Left forelimb (tissue), 1 donor: ENCODE results near the gene PDCD10.

Experiments used
- DNase-seq: peaks from one replicate; pipeline ENCODE4 v3.0.0-alpha.2; 2018; ENCODE audit warnings: low spot score

Gene PDCD10

DNA sequence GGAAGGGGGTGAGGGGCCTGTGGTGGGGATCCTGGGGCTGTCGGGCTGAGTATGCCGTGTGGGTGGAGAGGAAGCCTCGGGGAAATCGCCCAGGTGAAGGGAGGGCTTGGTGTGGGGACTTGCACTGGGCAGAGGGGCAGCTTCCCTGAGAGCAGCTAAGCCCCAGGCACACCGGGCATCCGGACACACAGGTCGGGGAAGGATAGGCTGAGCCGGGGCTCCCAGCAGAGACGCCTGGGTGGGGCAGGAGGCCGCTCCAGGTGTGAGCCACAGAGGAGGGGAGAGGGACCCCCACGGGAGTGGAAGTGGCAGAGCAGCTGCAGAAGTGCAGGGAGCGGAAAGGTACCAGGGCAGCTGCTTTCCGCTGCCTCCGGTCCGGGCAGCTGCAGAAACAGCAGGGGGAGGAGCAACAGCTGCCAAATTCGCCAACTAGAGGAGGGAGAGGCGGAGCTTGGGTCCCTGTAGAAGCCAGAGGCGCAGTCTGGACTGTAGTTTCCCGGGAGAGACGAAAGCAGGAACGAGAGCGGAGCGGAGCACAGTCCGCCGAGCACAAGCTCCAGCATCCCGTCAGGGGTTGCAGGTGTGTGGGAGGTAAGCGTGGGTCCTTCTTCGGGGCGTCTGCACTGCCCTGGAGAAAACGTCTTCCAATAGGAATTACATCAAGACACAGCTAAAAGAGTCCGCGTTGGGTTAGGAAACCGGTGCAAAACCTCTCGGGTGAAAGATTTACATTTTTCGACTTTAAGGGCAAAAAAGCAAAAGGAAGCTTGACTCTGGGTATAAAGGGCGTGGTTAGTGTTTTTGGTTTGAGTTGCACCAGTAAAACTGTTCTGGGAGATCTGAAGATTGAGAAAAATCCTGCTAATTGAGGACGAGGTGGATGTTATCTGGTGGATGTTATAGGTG lies 794 bp upstream of the PDCD10 start, which contains the start of gene SERPINI1:
TSS of gene SERPINI1 (plus strand) at position 489 of the 906 bp plus-strand sequence. CDS start 53,408 bp downstream, outside the sequence.
- DNase-seq: peak; percentile 85

- no peak for DNase-seq
These were observed 663 bp downstream of the PDCD10 start for GRCh38 chr3:167733961-167734497.

DNA sequence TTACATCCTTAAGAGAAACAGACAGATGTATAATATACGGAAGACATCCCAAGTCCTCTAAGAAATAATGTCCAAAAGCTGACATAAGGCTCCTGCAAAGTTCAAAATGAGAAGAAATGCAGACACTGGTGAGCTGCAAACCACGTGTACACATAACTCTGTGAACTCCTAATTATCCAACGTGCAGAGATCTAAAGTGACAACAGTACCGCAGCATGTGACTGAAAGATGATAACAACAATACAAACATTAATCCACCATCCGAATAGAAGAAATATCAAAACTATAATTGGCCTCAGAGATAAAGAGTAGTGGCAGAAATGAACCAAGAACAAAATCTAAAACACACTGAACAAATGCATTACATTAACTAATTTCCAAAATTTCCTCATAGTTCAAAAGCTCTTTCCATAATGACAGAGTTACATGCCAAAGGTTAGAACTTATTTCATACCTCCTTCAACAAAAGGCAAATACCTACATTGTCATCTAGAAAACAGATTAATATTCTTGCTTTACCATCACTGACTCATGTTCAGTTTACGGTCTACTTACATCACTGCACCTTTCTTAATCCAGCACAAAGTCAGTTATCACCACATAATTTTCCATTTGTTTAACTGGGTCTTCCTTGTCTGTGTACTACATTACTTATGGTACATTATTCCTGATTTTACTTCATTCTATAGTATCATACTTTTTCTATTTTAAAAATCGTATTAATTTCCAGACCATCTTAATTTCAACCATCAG lies 2.2 kb downstream of the PDCD10 start:
- DNase-seq: no peak

DNA sequence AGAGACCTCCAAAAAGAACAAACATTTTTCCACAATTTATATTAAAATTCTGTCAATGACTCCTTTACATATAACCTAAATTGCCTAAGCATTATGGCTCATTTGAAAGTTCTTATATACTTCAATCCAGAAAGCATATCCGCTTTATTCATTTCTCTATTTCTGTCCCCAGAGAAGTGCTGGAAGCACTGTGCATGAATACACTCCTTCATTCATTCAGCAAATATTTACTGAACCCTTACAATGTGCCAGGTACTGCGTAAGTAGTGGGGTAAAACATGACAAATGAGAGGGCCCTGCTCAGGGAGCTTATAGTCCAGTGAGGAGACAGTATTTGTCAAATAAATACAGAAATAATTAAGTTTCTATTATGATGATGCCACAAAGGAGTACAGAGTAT lies 3.3 kb downstream of the PDCD10 start:
- no peak for DNase-seq

GRCh38 chr3:167729591-167729990 lies 5.1 kb downstream of the PDCD10 start:
- no peak for DNase-seq

DNA sequence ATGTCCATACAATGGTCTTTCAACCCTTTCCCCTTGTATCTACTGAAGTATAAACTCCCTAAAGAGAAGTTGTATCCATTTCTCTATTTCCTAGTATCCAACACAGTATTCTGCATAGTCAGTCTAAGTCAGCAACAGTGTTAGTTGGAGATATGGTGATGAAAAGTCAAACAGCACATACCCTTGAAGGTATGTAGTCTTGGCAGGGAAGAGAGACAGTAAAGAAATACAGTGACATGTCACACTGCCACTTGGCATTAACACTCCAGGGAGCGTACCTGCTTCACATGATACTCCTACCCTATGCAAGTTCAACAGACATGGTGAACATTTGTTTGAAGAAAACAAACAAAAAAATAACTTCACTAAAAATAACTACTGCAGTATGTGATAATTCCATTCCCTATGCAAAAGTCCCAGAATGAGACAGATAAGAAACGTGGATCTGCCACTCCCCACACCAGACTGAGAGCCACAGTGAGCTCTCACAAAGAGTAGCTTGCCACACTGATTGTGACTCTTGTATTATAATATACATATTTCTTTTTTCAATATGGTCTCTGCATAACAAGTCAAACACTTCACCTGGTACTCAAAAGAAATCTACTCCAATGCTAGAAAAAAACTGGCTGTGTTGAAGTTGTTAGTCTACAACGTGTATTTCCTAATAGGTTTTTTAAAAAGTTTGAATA lies 5.9 kb downstream of the PDCD10 start:
- no peak for DNase-seq

GRCh38 chr3:167728176-167728575 lies 6.5 kb downstream of the PDCD10 start:
- no peak for DNase-seq

DNA sequence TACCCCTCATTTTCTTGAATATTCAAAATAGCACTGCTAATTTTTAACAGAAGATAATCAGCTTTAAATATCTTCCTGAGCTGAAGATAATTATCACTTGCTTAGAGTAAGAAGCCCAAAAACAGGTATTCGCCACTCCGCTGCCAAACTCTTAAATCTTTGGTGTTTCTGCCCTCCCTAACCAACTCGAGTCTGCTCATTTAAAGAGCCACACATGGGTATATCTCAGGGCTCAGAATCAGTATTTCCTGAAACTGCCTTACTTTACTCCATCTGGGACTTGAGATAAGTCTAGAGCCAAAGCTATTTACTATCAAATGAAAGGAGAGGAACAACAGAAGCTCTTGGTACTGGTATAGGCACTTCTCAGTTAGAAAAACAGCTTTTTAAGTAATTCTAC lies 10.8 kb downstream of the PDCD10 start:
- no peak for DNase-seq

- no peak for DNase-seq
These were observed 11.6 kb downstream of the PDCD10 start for GRCh38 chr3:167723025-167723512.

GRCh38 chr3:167718582-167718981 lies 16.1 kb downstream of the PDCD10 start:
- DNase-seq: no peak

DNA sequence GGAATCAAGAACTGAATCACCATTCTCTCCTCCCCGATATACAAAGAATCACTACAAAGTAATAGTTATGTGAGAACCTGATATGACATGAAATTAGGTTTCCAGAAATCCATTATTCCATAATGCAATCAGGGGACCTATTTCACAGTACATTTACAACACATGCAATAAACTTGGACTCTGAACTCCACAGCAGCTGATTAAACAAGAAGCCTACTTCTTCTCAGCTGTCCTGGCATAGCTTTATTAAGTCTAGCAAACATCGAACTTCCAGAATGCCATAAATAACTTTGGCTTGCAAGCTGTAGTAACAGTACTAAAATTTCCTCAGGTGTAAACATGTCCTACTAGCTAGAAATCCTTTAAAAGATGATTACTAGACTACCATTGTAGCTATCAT lies 17.8 kb downstream of the PDCD10 start:
- no peak for DNase-seq

GRCh38 chr3:167714871-167715270 lies 19.8 kb downstream of the PDCD10 start:
- no peak for DNase-seq

GRCh38 chr3:167712445-167712844 lies 22.2 kb downstream of the PDCD10 start:
- no peak for DNase-seq

DNA sequence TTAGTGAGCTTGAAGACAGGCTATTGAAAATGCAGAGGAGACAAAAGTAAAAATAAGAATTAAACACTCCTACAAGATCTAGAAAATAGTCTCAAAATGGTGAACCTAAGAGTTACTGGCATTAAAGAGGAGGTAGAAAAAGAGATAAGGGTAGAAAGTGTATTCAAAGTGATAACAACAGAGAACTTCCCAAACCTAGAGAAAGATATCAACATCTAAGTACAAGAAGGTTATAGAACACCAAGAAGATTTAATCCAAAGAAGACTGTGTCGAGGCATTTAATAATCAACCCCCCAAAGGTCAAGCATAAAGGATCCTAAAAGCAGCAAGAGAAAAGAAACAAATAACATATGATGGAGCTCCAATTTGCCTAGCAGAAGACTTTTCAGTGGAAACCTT lies 23.3 kb downstream of the PDCD10 start:
- DNase-seq: no peak

- no peak for DNase-seq
These were observed 24.1 kb downstream of the PDCD10 start for GRCh38 chr3:167710552-167710951.

DNA sequence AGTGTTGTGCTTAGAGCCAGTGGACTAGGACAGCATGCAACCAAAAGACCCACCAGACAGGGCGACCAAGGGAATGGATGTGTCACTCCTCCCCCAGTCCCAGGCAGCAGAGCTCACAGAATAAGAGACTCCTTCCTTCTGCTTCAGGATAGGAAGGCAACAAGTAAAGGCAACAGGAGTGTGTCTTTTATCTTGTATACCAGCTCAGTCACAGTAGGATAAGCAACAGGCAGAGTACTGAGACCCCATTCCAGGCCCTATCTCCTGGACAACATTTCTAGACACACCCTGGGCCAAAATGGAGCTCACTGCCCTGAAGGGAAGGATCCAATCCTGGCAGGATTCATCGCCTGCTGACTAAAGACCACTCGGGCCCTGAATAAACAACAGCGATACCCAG lies 25.0 kb downstream of the PDCD10 start:
- DNase-seq: no peak

DNA sequence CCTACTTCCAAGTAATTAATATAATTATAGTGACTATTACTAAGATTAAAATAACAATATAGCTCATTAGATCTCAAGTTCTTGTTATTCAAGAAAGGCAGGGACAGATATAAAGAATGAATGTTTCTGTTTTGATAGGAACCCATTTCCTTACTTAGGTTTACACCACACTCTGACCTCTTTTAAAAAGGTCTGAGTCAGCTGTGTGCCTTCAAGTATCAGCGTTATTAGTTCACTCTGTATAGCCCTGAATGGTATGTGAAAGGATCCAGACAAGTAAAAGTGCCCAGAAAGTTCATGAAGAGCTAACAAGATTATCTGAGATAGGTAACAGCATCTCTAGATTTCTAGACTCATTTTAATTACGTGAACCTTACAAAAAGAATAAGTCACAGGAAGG lies 28.9 kb downstream of the PDCD10 start:
- no peak for DNase-seq

DNA sequence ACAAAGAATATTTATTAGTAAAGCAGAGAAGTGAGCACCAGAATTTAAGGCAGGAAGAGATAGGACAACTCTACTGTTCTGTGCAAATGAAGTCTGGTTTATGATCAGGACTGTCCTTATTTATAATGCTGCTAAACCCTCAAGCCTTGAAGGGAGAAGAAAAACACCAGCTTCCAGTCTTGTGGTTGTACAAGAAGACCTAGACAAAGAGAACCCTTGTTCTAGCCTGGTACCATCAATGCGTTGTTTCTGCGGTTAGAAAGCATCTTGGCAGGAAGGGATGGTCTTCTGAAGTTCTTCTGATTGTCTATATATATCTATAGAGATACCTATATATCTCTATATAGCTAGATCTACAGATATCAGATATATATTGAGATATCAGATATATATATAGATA lies 33.8 kb downstream of the PDCD10 start:
- DNase-seq: no peak

DNA sequence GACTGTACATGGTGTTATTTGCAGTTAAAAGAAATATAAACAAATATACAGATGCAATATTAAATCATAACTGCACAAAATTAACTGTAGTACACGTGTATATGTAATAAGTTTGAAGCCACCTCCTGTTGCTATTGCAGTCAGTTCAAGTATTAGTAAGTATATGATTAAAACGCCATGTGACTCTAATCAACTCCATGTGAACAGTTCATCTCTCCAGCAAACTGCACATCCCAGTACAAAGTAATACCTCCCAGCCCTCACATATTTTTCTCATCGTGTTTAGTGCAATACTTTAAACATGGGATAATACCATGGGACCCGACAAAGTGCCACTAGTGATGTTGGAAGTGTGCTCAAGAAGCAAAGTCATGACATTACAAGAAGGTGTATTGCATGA lies 34.6 kb downstream of the PDCD10 start:
- no peak for DNase-seq

- no peak for DNase-seq
These were observed 40.6 kb downstream of the PDCD10 start for GRCh38 chr3:167694121-167694520.

DNA sequence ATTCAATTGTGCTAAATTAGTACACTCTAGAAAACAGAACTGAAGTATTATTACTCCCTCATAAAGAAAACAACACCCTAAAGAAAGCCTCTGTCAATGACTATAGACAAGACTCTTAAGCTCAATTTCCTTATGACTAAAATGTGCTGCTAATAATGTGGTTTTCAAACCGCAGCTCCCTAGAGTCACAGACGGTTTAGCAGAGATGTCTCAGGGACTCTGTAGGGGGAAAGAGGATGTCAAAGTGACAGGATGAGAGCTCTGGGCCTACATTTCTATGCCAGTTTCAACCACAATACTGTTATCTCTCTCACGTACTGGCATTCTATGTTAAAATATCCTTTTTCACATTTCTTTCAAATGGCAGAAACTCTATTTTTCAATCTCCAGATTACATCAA lies 43.3 kb downstream of the PDCD10 start:
- DNase-seq: no peak

- DNase-seq: no peak
These were observed 50.2 kb downstream of the PDCD10 start for GRCh38 chr3:167684388-167684993.
